Stomach (tissue), 9 donors: ENCODE results near the gene HOGA1. TPM values are rescaled to one million over a fixed set of nuclear protein-coding genes. Genes with fewer than 3 reads are reported as not detected.
A peak's percentile ranks its signal among the peaks of the same experiment; 100 is the strongest.

ENCODE experiments used
- DNase-seq, 2 donors: peaks; one replicate each; pipeline versions ENCODE4 v3.0.0 to v3.0.0-alpha.2; 2013 to 2019
- H3K27ac ChIP-seq, 5 donors: fragments of 200-600 bp in 4 of 5; sonication (generic) in 4 of 5; one replicate each; pipeline ENCODE4 v1.5.1; 2013 to 2019; ENCODE audit warnings: mild to moderate bottlenecking in 1 of 5, moderate library complexity in 1 of 5
- H3K27me3 ChIP-seq, 3 donors: fragments of 200-600 bp; sonication (generic); one replicate each; pipeline ENCODE4 v1.5.1; 2017 to 2019; ENCODE audit warnings: mixed run types in 1 of 3
- H3K36me3 ChIP-seq, 4 donors: fragments of 200-600 bp; sonication (generic); 1 replicate in 3 of 4; 2 replicates in 1 of 4; pipeline ENCODE4 v1.5.1; 2016 to 2019
- H3K4me1 ChIP-seq, 4 donors: fragments of 200-600 bp; sonication (generic); one replicate each; pipeline ENCODE4 v1.5.1; 2016 to 2019
- H3K4me3 ChIP-seq, 4 donors: fragments of 200-600 bp; sonication (generic) in 3 of 4; one replicate each; pipeline ENCODE4 v1.5.1; 2016 to 2019; ENCODE audit warnings: mild to moderate bottlenecking in 1 of 4
- H3K9me3 ChIP-seq, 4 donors: fragments of 200-600 bp; sonication (generic); one replicate each; pipeline ENCODE4 v1.5.1; 2016 to 2019
- EP300 ChIP-seq: sonication (generic); formaldehyde crosslinking; IDR thresholded peaks from one replicate; pipeline ENCODE4 v1.6.1; 2017; ENCODE audit warnings: antibody characterized with exemption
- POLR2A ChIP-seq, 4 donors: fragments of 450-650 bp; IDR thresholded peaks; one replicate each; pipeline ENCODE4 v1.6.1; 2016; ENCODE audit warnings: antibody characterized with exemption in 4 of 4, control low read depth in 2 of 4, mild to moderate bottlenecking in 1 of 4, moderate library complexity in 1 of 4
- POLR2AphosphoS5 ChIP-seq, 3 donors: sonication (generic); formaldehyde crosslinking; IDR thresholded peaks; one replicate each; pipeline ENCODE4 v1.6.1; 2016; ENCODE audit warnings: antibody characterized with exemption in 3 of 3
- WGBS, 5 donors: extraction: QIAGEN DNeasy Blood & Tissue Kit in 3 of 5; methylation state at CpG; one replicate each; pipeline versions ENCODE4 v1.1.5 to v1.1.7; 2013 to 2018; 5-methylcytosine and 5-hydroxymethylcytosine counted together
- intact Hi-C: fragments of 100-400 bp; cut with DNase I; formaldehyde crosslinking; loops from one replicate; pipeline ENCODE4 v1.15.1; 2023; ENCODE audit warnings: low total_unique reads
- polyA plus RNA-seq, 3 donors: library from polyadenylated mRNA; stranded (reverse); fragments of 200-250 nt; gene quantifications; one replicate each; pipeline ENCODE4 v1.2.3, GENCODE V29; 2013
- total RNA-seq, 5 donors: library from RNA; depleted of rRNA; stranded (reverse); fragments of >200 nt; gene quantifications; one replicate each; pipeline versions ENCODE4 v1.1.0 to v1.2.3, GENCODE V29; 2014 to 2016
- TF ChIP-seq, protein P1 (sequence below), 7 experiments: fragments of 450-650 bp in 4 of 7; fragments of 200-600 bp in 3 of 7; sonication (generic) in 3 of 7; IDR thresholded peaks; one replicate each; pipeline ENCODE4 v1.5.1; 2016 to 2019; ENCODE audit warnings: antibody characterized with exemption in 7 of 7, control low read depth in 2 of 7, mild to moderate bottlenecking in 1 of 7
- donor health status: healthy with polysubstance abuse.
- donor health status: Bipolar disorder and iron deficiency.
- donor health status: healthy.

The HOGA1 gene
- total and polyA plus RNA-seq, 8 donors: 0.38 TPM; not detected in 7

GRCh38 chr10:97596101-97597082 is 12.2 kb downstream of the HOGA1 start:
- Histone ChIP-seq H3K36me3 (no peaks in the 10 kb centered on the region), H3K27ac (peak overlapping the region in 4 of 5 donors; percentile 52 to 81 (median 66)), H3K4me3 (no peak overlapping the region), H3K27me3 (no peaks in the 10 kb centered on the region), H3K9me3 (no peaks in the 10 kb centered on the region), H3K4me1 (peaks cover 3 to 19% (median 11%) of the 10 kb centered on the region in 4 donors)
- DNase-seq: peak in 1 of 2 donors; percentile 48
- no peak for TF ChIP-seq POLR2A (IDR thresholded peaks at IDR 0.05)
- TF ChIP-seq, protein P1, sequence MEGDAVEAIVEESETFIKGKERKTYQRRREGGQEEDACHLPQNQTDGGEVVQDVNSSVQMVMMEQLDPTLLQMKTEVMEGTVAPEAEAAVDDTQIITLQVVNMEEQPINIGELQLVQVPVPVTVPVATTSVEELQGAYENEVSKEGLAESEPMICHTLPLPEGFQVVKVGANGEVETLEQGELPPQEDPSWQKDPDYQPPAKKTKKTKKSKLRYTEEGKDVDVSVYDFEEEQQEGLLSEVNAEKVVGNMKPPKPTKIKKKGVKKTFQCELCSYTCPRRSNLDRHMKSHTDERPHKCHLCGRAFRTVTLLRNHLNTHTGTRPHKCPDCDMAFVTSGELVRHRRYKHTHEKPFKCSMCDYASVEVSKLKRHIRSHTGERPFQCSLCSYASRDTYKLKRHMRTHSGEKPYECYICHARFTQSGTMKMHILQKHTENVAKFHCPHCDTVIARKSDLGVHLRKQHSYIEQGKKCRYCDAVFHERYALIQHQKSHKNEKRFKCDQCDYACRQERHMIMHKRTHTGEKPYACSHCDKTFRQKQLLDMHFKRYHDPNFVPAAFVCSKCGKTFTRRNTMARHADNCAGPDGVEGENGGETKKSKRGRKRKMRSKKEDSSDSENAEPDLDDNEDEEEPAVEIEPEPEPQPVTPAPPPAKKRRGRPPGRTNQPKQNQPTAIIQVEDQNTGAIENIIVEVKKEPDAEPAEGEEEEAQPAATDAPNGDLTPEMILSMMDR (IDR thresholded peaks at IDR 0.05): no peak
- TF ChIP-seq POLR2AphosphoS5 (IDR thresholded peaks at IDR 0.05): peak in 2 of 3 donors; percentile 62 to 70
- TF ChIP-seq EP300: no peak
- WGBS, 5 donors: 42 to 60% (median 57%) methylated on average over 10 of the region's 10 CpGs
- intact Hi-C loops: no loop called here

GRCh38 chr10:97597778-97598177 is 13.6 kb downstream of the HOGA1 start:
- Histone ChIP-seq H3K36me3 (no peaks in the 10 kb centered on the region), H3K4me3 (no peak overlapping the region), H3K4me1 (peaks cover 3 to 19% (median 11%) of the 10 kb centered on the region in 4 donors), H3K27me3 (no peaks in the 10 kb centered on the region), H3K9me3 (no peaks in the 10 kb centered on the region), H3K27ac (no peak overlapping the region)
- no peak for DNase-seq
- TF ChIP-seq EP300: no peak
- WGBS, 5 donors: 83 to 96% (median 89%) methylated on average over 2 of the region's 2 CpGs
- intact Hi-C loops: no loop called here

- DNase-seq: no peak
- Histone ChIP-seq H3K9me3 (no peaks in the 10 kb centered on the region), H3K36me3 (no peaks in the 10 kb centered on the region), H3K4me1 (peaks cover 3 to 17% (median 10%) of the 10 kb centered on the region in 4 donors), H3K27ac (no peak overlapping the region), H3K27me3 (no peaks in the 10 kb centered on the region), H3K4me3 (no peak overlapping the region)
- intact Hi-C loops: no loop called here
- 93 to 95% (median 93%) methylated on average over 13 to 19 of the region's 19 CpGs for WGBS, 5 donors
- TF ChIP-seq, protein P1 (IDR thresholded peaks at IDR 0.05): no peak
- TF ChIP-seq EP300: no peak
- no peak for TF ChIP-seq POLR2AphosphoS5 (IDR thresholded peaks at IDR 0.05)
- no peak for TF ChIP-seq POLR2A (IDR thresholded peaks at IDR 0.05)
Observed at GRCh38 chr10:97598407-97599271, 14.4 kb downstream of the HOGA1 start.

- no peak for DNase-seq
- Histone ChIP-seq H3K27me3 (no peaks in the 10 kb centered on the region), H3K27ac (no peak overlapping the region), H3K4me3 (no peak overlapping the region), H3K4me1 (peaks cover 3 to 17% (median 10%) of the 10 kb centered on the region in 4 donors), H3K9me3 (no peaks in the 10 kb centered on the region), H3K36me3 (no peaks in the 10 kb centered on the region)
- TF ChIP-seq EP300 (no peak), POLR2AphosphoS5 (IDR thresholded peaks at IDR 0.05) (no peak), POLR2A (IDR thresholded peaks at IDR 0.05) (no peak)
- TF ChIP-seq, protein P1 (IDR thresholded peaks at IDR 0.05): no peak
- intact Hi-C loops: no loop called here
- WGBS, 5 donors: 78 to 87% (median 81%) methylated on average over 6 of the region's 6 CpGs
Observed at GRCh38 chr10:97599272-97599619, 15.1 kb downstream of the HOGA1 start.
